ENCODE data around the gene TUBGCP5. TPM values are rescaled to one million over a fixed set of nuclear protein-coding genes. Genes with fewer than 3 reads are reported as not detected.

Gene TUBGCP5
- total RNA-seq, 2 donors from 2014 or later = 15.8 to 39.6 TPM

DNA sequence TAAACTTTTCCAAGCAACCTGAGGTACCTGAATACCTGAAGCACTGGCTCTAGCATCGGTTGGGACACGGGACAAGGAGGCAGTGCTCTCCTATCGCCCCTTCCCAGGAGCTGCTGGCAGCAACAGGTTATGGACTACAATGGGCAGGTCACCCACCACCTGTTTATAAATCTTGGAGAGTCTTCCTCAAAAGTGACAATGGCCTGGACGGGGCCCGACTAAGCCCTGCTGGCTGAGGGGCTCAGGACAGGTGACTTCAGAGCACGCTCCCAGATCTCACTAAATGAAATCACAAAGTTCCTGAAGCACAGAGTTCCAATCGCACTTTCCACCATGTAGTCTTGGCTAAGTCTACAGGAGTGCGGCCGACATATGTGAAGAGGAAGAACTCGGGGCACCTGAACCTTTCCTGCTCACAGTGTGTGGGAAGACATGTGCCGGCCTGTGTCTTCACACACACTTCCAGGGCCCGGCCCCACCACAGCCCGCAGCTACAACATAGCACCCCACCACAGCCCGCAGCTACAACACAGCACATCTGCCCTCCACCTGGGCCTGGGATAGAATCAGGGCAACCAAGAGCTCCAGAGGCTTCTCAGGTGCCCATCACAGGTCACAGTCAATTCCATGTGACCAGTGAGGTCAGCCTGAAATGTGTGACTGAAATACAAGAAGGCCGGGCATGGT lies 72.1 kb downstream of the TUBGCP5 start:
- DNase-seq (ENCODE audit: low spot score) = no peak
- no peak for ATAC-seq (ENCODE audit: insufficient number of reproducible peaks, low FRiP score, low read depth)
- H3K27me3 ChIP-seq (replicated peaks; ENCODE audit: insufficient read depth) = no peaks in the 10 kb centered on the region
- TF ChIP-seq, protein P1, sequence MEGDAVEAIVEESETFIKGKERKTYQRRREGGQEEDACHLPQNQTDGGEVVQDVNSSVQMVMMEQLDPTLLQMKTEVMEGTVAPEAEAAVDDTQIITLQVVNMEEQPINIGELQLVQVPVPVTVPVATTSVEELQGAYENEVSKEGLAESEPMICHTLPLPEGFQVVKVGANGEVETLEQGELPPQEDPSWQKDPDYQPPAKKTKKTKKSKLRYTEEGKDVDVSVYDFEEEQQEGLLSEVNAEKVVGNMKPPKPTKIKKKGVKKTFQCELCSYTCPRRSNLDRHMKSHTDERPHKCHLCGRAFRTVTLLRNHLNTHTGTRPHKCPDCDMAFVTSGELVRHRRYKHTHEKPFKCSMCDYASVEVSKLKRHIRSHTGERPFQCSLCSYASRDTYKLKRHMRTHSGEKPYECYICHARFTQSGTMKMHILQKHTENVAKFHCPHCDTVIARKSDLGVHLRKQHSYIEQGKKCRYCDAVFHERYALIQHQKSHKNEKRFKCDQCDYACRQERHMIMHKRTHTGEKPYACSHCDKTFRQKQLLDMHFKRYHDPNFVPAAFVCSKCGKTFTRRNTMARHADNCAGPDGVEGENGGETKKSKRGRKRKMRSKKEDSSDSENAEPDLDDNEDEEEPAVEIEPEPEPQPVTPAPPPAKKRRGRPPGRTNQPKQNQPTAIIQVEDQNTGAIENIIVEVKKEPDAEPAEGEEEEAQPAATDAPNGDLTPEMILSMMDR (IDR thresholded peaks at IDR 0.05) = no peak
- no peaks in the 10 kb centered on the region for H3K36me3 ChIP-seq
- peaks cover 42 to 80% of the 10 kb centered on the region in 2 donors for H3K4me1 ChIP-seq (ENCODE audit: control insufficient read depth in 1 of 2, low read depth in 2 of 2)
- H3K9me3 ChIP-seq = no peaks in the 10 kb centered on the region
- no peak overlapping the region for H3K4me3 ChIP-seq
- peak overlapping the region; percentile 69 to 86 for H3K27ac ChIP-seq

DNA sequence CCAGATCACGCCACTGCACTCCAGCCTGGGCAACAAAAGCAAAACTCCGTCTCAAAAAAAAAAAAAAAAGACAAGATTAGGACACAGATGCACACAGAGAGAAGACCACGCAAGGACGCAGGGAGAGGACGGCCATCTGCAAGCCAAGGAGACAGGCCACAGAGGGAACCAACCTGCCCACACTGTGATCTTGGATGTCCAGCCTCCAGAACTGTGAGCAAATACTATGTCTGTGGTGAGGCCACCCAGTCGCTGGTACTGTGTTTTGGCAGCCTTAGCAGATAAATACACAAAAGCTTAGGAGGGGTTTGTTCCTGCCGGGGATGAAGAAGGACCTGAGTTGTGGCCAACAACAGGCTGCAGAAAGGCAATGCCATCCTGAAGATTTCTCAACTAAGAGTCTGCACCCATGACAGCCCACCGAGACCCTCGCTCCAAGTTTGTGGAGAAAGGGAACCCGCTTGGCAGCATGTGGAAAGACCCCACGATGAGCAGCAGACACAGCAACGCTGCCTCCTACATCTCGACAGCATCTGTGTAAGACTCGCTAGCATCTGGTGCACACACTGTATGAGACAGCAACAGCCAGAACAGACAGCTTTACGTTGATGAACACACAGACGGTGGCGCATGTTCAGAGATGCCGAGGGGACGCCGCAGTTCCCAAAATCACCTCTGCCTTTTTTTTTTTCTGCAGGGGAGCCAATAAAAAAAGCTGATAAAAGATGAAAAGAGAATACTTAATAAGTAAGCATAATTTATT lies 72.9 kb downstream of the TUBGCP5 start:
- Histone ChIP-seq H3K4me3 (no peak overlapping the region), H3K27me3 (replicated peaks; ENCODE audit: insufficient read depth) (no peaks in the 10 kb centered on the region), H3K4me1 (ENCODE audit: control insufficient read depth in 1 of 2, low read depth in 2 of 2) (peaks cover 45 to 83% of the 10 kb centered on the region in 2 donors), H3K36me3 (no peaks in the 10 kb centered on the region), H3K27ac (peak overlapping the region; percentile 69 to 86), H3K9me3 (no peaks in the 10 kb centered on the region)
- TF ChIP-seq, protein P1 (IDR thresholded peaks at IDR 0.05) = no peak
- DNase-seq (ENCODE audit: low spot score) (no peak), ATAC-seq (ENCODE audit: insufficient number of reproducible peaks, low FRiP score, low read depth) (no peak)

DNA sequence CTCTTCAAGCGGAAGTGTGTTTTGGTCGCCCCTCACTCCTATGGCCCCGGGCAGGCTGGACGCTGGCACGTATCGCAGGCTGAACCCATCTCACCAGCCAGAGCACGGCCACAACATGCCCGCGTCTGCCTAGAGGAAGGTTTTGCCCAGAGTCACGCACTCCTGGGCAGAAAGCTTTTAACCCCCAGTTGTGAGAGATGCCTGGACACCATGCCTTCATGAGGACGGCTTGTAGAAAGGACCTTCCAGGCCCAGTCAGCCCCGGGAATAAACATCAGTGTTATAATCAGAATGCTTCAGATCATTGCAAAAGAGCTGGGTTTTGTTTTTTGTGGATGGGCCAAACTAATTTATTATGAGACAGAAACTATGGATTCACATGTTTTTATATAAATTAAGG lies 75.7 kb downstream of the TUBGCP5 start:
- Histone ChIP-seq H3K27ac (peak overlapping the region; percentile 69 to 86), H3K36me3 (no peaks in the 10 kb centered on the region), H3K9me3 (no peaks in the 10 kb centered on the region), H3K27me3 (replicated peaks; ENCODE audit: insufficient read depth) (no peaks in the 10 kb centered on the region), H3K4me1 (ENCODE audit: control insufficient read depth in 1 of 2, low read depth in 2 of 2) (peaks cover 70 to 97% of the 10 kb centered on the region in 2 donors), H3K4me3 (peak overlapping the region; percentile 59)
- ATAC-seq (ENCODE audit: insufficient number of reproducible peaks, low FRiP score, low read depth) = no peak
- no peak for DNase-seq (ENCODE audit: low spot score)
- TF ChIP-seq, protein P1 (IDR thresholded peaks at IDR 0.05) = no peak

DNA sequence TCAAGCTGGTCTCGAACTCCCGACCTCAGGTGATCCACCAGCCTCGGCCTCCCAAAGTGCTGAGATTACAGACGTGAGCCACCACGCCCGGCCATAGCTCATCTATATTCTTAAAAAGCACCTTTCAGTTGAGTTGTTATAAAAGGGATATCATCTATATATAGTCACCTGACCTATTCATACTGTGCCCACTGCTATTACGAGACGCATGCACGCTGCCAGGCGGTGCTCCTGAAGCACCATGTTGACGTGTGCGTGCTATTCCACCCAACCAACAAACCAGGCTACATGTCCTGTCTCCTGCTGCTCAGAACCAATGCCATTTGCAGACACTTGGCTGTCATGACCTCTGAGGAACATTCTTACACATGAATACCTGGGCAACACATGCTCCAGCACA lies 76.8 kb downstream of the TUBGCP5 start:
- peak overlapping the region; percentile 69 to 86 for H3K27ac ChIP-seq
- H3K27me3 ChIP-seq (replicated peaks; ENCODE audit: insufficient read depth) = no peaks in the 10 kb centered on the region
- H3K4me1 ChIP-seq (ENCODE audit: control insufficient read depth in 1 of 2, low read depth in 2 of 2) = peaks cover 64 to 97% of the 10 kb centered on the region in 2 donors
- no peak for DNase-seq (ENCODE audit: low spot score)
- H3K9me3 ChIP-seq = no peaks in the 10 kb centered on the region
- TF ChIP-seq, protein P1 (IDR thresholded peaks at IDR 0.05) = no peak
- ATAC-seq (ENCODE audit: insufficient number of reproducible peaks, low FRiP score, low read depth) = no peak
- no peaks in the 10 kb centered on the region for H3K36me3 ChIP-seq
- no peak overlapping the region for H3K4me3 ChIP-seq

DNA sequence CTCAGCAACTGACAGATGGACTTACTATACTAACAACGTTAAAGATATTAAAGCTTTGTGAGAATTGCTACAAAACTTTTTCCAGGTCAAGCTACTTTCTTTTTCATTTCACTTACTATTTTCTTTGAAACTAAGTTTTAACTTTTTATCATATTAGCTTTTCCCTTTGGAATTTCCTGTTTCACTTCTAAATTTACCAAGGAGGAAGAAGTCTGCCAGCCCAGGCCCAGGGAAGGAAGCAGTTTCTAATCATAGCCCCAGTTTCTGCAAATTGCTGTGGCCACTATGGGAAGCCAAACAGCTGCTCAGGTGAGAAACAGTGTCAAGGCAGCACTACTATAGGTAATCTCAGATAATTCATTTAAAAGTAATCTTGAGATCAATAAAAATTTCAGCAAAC lies 77.6 kb downstream of the TUBGCP5 start:
- ATAC-seq (ENCODE audit: insufficient number of reproducible peaks, low FRiP score, low read depth) = no peak
- no peak for DNase-seq (ENCODE audit: low spot score)
- Histone ChIP-seq H3K4me3 (peak overlapping the region; percentile 51), H3K36me3 (no peaks in the 10 kb centered on the region), H3K27me3 (replicated peaks; ENCODE audit: insufficient read depth) (no peaks in the 10 kb centered on the region), H3K27ac (peak overlapping the region; percentile 69 to 86), H3K9me3 (no peaks in the 10 kb centered on the region), H3K4me1 (ENCODE audit: control insufficient read depth in 1 of 2, low read depth in 2 of 2) (peaks cover 60 to 97% of the 10 kb centered on the region in 2 donors)
- TF ChIP-seq, protein P1 (IDR thresholded peaks at IDR 0.05) = no peak
